Astrocyte of the cerebellum (primary cell): Measurements from ENCODE around the gene RRH.
A peak's percentile ranks its signal among the peaks of the same experiment; 100 is the strongest.
"Not testable (repeated sequence)": the region's sequence is repeated elsewhere in the genome, so short reads cannot be mapped to it uniquely, and the experiment has no call there.

Experiments
- DNase-seq: peaks from one replicate; pipeline ENCODE4 v3.0.0-alpha.2; 2011; ENCODE audit warnings: low read depth
- H3K4me3 ChIP-seq: 2 replicates; pipeline ENCODE4 v1.5.1; 2011; ENCODE audit warnings: mild to moderate bottlenecking, low read depth, low read length, moderate library complexity
- CTCF ChIP-seq: IDR thresholded peaks from 2 replicates; pipeline ENCODE4 v1.5.1; 2012; ENCODE audit warnings: low read length, low read depth, moderate library complexity, mild to moderate bottlenecking; ENCODE audit errors: missing control alignments
- in situ Hi-C: cut with HindIII; loops from 2 replicates; pipeline ENCODE4 v1.10.0; 2017; ENCODE audit warnings: low sequenced_read_pairs

RRH gene

GRCh38 chr4:109827672-109828071 is at the start of gene RRH:
RRH (plus strand) TSS chr4:109827972; CDS start chr4:109828028, 56 bp downstream.
- no peak for DNase-seq
- no peak within 1 kb of the TSS for H3K4me3 ChIP-seq
- TF ChIP-seq CTCF = no peak
- in situ Hi-C loops = no loop called here

- in situ Hi-C loops, H3K4me3 ChIP-seq, DNase-seq: not testable (repeated sequence)
Observed at GRCh38 chr4:109782092-109782491, 45.7 kb upstream of the RRH start.

- no peak for TF ChIP-seq CTCF
- DNase-seq = no peak
- in situ Hi-C loops = no loop called here
- H3K4me3 ChIP-seq = no peak overlapping the region
Observed at GRCh38 chr4:109786846-109787245, 40.9 kb upstream of the RRH start.

- TF ChIP-seq CTCF = no peak
- in situ Hi-C loops = no loop called here
- no peak for DNase-seq
- H3K4me3 ChIP-seq = no peak overlapping the region
Observed at GRCh38 chr4:109787807-109788206, 40.0 kb upstream of the RRH start.

GRCh38 chr4:109795059-109795458 is 32.7 kb upstream of the RRH start:
- in situ Hi-C loops = no loop called here
- no peak for DNase-seq
- H3K4me3 ChIP-seq = no peak overlapping the region
- no peak for TF ChIP-seq CTCF

- no peak for TF ChIP-seq CTCF
- in situ Hi-C loops = no loop called here
- no peak for DNase-seq
- H3K4me3 ChIP-seq = no peak overlapping the region
Observed at GRCh38 chr4:109798866-109799265, 28.9 kb upstream of the RRH start.

- H3K4me3 ChIP-seq = peak overlapping the region; percentile 49
- TF ChIP-seq CTCF = no peak
- in situ Hi-C loops = no loop called here
- no peak for DNase-seq
Observed at GRCh38 chr4:109801099-109801789, 26.5 kb upstream of the RRH start.
